ENCODE measurements around the gene SND1.

SND1 gene

GRCh38 chr7:128011131-128011661 is 359.2 kb downstream of the SND1 start:
- DNase-seq (ENCODE audit: extremely low read depth, insufficient read length): no peak
- Histone ChIP-seq H3K36me3 (ENCODE audit: control insufficient read depth, insufficient read depth, low read length) (peaks cover 10% of the 10 kb centered on the region), H3K4me3 (replicated peaks; ENCODE audit: low read depth, low read length) (no peak overlapping the region), H3K27me3 (replicated peaks; ENCODE audit: control insufficient read depth, insufficient read depth, low read length) (no peaks in the 10 kb centered on the region)
- TF ChIP-seq, protein P1, sequence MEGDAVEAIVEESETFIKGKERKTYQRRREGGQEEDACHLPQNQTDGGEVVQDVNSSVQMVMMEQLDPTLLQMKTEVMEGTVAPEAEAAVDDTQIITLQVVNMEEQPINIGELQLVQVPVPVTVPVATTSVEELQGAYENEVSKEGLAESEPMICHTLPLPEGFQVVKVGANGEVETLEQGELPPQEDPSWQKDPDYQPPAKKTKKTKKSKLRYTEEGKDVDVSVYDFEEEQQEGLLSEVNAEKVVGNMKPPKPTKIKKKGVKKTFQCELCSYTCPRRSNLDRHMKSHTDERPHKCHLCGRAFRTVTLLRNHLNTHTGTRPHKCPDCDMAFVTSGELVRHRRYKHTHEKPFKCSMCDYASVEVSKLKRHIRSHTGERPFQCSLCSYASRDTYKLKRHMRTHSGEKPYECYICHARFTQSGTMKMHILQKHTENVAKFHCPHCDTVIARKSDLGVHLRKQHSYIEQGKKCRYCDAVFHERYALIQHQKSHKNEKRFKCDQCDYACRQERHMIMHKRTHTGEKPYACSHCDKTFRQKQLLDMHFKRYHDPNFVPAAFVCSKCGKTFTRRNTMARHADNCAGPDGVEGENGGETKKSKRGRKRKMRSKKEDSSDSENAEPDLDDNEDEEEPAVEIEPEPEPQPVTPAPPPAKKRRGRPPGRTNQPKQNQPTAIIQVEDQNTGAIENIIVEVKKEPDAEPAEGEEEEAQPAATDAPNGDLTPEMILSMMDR (IDR thresholded peaks at IDR 0.05; ENCODE audit: insufficient read depth, low read length, poor library complexity, severe bottlenecking): no peak

- Histone ChIP-seq H3K36me3 (ENCODE audit: control insufficient read depth, insufficient read depth, low read length) (peaks cover 14% of the 10 kb centered on the region), H3K27me3 (replicated peaks; ENCODE audit: control insufficient read depth, insufficient read depth, low read length) (no peaks in the 10 kb centered on the region), H3K4me3 (replicated peaks; ENCODE audit: low read depth, low read length) (no peak overlapping the region)
- DNase-seq (ENCODE audit: extremely low read depth, insufficient read length): no peak
- TF ChIP-seq, protein P1 (IDR thresholded peaks at IDR 0.05; ENCODE audit: insufficient read depth, low read length, poor library complexity, severe bottlenecking): no peak
Measured at GRCh38 chr7:128014811-128015210, 362.8 kb downstream of the SND1 start.

GRCh38 chr7:128017460-128017859 is 365.5 kb downstream of the SND1 start:
- no peak overlapping the region for H3K4me3 ChIP-seq (replicated peaks; ENCODE audit: low read depth, low read length)
- no peaks in the 10 kb centered on the region for H3K27me3 ChIP-seq (replicated peaks; ENCODE audit: control insufficient read depth, insufficient read depth, low read length)
- peaks cover 13% of the 10 kb centered on the region for H3K36me3 ChIP-seq (ENCODE audit: control insufficient read depth, insufficient read depth, low read length)
- TF ChIP-seq, protein P1 (IDR thresholded peaks at IDR 0.05; ENCODE audit: insufficient read depth, low read length, poor library complexity, severe bottlenecking): no peak
- no peak for DNase-seq (ENCODE audit: extremely low read depth, insufficient read length)

DNA sequence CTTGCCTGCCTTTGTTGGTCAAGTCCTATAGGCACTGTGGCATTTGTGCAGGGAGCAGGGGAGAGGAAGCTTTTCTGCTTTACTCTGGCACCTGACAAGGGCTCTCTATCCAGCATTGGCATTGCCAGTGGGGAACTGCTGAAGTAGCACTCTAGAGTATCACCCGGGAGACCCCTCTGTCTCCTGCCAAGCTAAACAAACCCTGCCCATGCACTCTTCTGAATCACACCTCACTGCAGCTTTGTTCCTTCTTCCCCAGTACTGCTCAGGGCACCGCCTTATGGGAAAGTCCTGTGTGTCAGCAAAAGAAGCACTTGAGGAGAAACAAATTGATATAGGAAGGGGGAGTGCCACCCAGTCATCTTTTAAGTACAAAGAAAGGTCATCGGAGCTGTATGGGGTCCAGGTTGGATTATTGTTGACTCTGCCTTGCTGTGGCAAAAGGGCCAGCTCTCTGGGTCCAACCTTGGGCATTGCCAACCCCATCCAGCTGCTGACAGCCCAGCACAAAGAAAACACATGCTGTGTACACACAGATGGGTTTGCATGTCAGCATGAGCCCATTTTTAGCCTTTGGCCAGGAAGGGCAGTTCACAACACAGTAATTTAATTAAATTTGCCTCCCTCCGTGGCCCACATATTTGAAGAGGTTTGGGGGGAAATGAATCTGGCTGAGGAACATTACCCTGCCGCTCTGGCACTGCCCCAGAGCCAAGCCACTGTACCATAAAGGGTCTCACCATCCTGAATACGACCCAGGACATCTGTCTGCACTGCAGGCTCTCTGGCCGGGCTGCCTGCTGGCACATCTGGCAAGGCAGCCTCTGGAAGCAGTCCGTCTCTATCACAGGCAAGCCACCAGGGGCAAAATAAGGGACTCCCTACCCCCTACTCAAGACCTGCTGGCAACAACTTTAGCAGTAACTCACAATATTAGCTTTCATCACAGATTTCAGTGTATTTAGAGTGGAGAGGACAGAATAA is 366.2 kb downstream of the SND1 start:
- no peaks in the 10 kb centered on the region for H3K27me3 ChIP-seq (replicated peaks; ENCODE audit: control insufficient read depth, insufficient read depth, low read length)
- TF ChIP-seq, protein P1 (IDR thresholded peaks at IDR 0.05; ENCODE audit: insufficient read depth, low read length, poor library complexity, severe bottlenecking): no peak
- peaks cover 10% of the 10 kb centered on the region for H3K36me3 ChIP-seq (ENCODE audit: control insufficient read depth, insufficient read depth, low read length)
- DNase-seq (ENCODE audit: extremely low read depth, insufficient read length): no peak
- no peak overlapping the region for H3K4me3 ChIP-seq (replicated peaks; ENCODE audit: low read depth, low read length)

GRCh38 chr7:128019288-128019687 is 367.3 kb downstream of the SND1 start:
- H3K27me3 ChIP-seq (replicated peaks; ENCODE audit: control insufficient read depth, insufficient read depth, low read length): no peaks in the 10 kb centered on the region
- no peak for DNase-seq (ENCODE audit: extremely low read depth, insufficient read length)
- peaks cover 12% of the 10 kb centered on the region for H3K36me3 ChIP-seq (ENCODE audit: control insufficient read depth, insufficient read depth, low read length)
- H3K4me3 ChIP-seq (replicated peaks; ENCODE audit: low read depth, low read length): no peak overlapping the region
- TF ChIP-seq, protein P1 (IDR thresholded peaks at IDR 0.05; ENCODE audit: insufficient read depth, low read length, poor library complexity, severe bottlenecking): no peak
